GM21367 (cell line): Measurements from ENCODE around the gene TARS1.

Source experiments
- ATAC-seq: cut with Tn5 transposase; IDR thresholded peaks from one replicate; pipeline ENCODE4 v1.9.1; 2021; ENCODE audit not compliant: unreplicated experiment

TARS1 gene

GRCh38 chr5:33438996-33439395 is 1.8 kb upstream of the TARS1 start:
- ATAC-seq: no peak

DNA sequence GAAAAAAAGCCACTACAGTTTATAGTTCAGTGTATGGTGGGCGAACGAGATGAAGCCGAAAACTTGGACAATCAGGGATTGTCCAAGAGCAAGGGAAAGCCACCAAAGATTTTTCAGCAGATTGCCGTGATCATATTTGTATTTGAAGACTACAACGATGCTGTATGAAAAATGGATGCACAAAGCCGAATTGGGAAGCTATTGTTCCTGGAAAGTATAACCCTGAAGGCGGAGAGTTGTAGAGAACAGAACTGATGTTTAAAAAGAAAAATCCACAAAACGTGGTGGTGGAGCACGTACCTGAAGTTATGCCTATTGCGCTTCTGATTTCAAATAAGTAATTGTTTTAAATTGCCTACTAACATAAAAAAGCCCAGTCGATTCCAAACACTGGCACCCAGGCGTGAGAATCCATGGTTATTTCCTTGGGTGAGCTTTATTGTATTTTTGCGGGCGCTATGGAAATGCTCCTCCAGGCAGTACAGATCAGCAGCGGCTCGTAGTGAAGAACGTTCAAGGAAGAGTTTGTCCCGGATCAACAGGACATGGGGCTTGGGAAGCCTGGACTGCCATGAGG is 772 bp upstream of the TARS1 start:
- peak; percentile 3 for ATAC-seq

GRCh38 chr5:33441241-33442177 is 744 bp downstream of the TARS1 start:
- no peak for ATAC-seq

DNA sequence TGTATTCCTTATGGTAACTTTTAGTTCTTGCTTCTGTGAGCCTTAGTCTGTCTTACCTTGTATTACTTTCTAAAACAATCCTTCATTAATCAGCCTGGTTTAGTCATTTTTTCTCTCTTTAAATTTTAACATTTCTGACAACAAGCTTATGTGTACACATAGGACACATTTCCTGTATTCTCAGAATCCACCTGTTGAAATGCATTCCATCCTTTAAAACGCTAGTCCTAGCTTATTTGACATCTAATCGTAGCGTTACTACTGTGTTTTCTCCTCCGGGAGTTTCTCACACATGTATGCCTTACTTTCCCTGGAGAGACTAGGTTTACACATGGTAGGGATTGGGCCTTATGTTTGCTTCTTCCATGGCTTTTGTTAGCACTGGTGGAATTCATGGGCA is 3.8 kb downstream of the TARS1 start:
- ATAC-seq: no peak

DNA sequence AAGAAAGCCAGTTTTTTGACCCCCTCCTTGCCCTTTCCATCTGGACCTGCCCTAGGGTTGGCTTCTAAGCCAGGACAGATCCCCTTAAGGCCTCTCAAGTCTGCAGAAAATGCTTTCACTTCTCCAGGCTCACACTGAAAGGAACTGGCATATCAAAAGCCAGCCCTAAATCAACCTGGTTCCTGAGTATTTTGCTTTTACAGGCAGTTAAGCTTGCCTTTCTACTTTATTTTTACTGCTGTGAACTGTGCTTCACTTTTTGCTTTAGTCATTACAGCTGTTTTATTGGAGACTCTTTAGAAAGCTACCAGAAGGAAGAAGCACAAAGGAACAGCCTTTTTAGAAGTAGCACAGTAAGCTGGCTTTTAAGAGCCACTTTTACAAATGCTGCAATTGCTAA is 5.0 kb downstream of the TARS1 start:
- no peak for ATAC-seq

DNA sequence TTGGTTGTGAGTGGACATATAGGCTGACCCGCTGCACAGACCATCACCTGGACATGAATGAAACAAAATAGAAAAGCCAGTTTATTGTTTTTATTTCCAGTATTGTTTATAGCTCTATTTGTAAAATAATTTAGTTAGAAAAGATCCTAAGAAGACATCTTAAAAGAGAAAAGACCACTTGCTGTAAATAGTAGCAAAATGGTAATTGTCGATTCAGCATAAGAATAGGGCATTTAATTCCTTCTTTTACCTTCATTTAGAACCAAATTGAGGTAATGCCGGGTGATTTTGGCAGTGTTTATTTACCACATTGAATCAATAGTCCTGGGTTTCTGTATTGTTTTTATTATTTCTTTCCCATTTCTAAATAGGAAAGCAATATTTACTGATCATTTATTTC is 7.4 kb downstream of the TARS1 start:
- no peak for ATAC-seq

DNA sequence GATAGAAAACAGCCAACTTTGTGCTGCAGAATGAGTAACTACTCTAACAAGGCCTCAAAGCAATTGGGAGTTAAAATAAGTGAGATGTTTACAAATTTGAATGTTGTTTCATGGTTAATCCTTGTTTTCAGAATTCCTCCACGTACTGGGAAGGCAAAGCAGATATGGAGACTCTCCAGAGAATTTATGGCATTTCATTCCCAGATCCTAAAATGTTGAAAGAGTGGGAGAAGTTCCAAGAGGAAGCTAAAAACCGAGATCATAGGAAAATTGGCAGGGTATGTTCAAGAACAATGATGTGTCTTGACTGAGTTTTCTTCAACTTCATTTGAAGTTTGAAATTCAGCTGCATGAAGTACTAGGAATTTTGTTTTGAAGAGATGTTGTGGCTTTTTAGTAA is 16.4 kb downstream of the TARS1 start:
- no peak for ATAC-seq

GRCh38 chr5:33457817-33458216 is 17.1 kb downstream of the TARS1 start:
- ATAC-seq: no peak

DNA sequence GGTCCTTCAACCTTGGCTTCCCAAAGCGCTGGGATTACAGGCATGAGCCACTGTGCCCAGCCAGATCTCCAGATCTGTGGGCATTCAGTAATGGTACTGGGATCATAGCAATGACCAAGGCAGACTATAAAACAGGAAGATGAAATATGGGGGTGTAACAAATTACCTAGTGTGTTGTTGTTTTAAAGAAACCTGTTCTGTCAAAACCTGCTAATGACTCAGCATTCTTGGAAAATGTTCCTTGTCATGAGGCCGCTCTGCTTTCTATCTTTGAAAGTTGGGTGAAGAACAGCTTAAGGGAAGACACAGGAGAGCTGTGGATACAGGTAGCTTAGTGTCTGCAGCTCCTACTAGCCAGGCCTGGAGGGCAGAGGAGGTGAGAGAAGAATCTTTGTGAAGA is 19.4 kb downstream of the TARS1 start:
- ATAC-seq: no peak

DNA sequence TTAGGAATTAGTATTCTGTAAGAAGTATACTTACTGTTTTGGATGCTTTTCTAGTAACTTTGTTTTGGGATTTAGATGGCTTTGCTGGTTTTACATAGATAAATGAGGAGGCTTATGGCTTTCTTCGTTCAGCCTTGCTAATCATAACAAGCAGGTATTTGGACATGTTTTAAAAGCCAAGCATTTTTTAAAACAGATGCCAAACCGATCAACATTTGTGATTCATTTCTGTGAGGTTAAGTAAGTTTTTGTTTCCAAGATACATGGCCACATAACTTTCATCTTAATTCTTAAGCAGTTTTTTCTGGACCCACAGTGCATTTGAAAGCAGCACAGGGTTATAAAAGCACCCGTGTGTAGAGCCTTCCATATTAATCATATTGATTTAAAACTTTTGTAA is 21.7 kb downstream of the TARS1 start:
- ATAC-seq: no peak

DNA sequence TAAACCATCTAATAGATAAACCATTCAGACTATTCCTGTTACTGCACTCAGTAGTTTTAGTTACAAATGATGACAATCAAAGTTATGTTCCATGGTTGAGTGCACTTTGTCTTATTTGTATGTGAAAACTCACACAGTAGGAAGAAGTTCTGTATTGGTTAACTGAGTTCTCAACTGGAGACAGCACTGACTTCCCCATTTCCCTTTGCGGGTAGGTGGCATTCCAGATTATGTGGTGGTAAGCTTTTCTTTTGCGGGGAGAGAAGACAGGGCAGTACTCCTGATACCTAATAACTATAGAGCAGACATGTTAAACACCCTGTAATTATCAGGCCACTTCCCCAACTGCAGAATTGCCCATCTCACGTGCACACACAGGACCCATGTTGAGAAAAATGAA is 24.4 kb downstream of the TARS1 start:
- no peak for ATAC-seq

DNA sequence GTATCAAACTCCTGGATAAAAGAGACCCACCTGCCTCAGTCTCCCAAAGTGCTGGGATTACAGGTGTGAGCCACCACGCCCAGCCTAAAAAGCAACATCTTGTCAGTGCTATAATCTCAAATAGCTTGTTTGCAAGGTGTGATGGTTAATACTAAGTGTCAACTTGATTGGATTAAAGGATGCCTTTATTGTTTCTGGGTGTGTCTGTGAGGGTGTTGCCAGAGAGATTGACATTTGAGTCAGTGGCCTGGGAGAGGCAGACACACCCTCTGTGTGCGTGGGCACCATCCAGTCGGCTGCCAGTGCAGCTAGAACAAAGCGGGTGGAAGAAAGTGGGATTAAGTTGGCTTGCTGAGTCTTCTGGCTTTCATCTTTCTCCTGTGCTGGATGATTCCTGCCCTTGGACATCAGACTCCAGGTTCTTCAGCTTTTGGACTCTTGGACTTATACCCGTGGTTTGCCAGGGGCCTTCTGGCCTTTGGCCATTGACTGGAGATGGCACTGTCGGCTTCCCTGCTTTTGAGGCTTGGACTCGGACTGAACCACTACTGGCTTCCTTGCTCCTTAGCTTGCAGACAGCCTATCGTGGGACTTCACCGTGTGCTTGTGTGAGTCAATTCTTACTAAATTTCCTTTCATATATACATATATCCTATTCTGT is 28.1 kb downstream of the TARS1 start:
- ATAC-seq: no peak

- ATAC-seq: no peak
These were observed 29.8 kb downstream of the TARS1 start for GRCh38 chr5:33470544-33470943.

DNA sequence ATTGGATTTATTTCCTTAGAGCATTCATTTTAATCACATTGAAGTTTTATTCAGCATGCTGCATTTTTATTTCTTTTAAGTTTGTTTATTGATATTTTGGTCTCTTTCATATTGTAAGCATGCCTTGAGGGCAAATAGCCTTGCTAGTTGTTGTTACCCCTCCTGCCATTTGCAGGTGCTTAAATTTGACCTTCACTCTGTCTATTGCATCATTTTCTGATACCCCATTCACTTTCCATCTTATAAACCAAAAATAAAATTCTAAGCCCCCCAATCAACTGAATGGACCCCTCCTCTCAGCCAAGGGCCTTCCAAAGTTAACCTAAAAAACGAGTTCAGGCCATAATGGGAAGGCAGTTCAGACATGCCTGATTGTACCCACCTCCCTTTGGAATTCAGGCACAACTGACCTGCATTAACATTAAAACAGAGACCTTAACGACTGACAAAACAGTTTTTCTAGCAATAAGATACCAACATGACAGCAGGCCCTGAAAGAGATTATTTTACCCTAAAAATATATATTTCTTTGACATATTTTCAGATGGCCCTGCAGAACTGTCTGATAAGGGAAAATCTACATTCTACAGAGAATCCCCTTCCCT is 32.1 kb downstream of the TARS1 start:
- ATAC-seq: no peak

GRCh38 chr5:33474004-33474403 is 33.2 kb downstream of the TARS1 start:
- no peak for ATAC-seq

GRCh38 chr5:33474931-33475499 is 34.2 kb downstream of the TARS1 start:
- ATAC-seq: no peak

- no peak for ATAC-seq
These were observed 34.9 kb downstream of the TARS1 start for GRCh38 chr5:33475706-33476105.

GRCh38 chr5:33476992-33477391 is 36.2 kb downstream of the TARS1 start:
- no peak for ATAC-seq

GRCh38 chr5:33477816-33478215 is 37.1 kb downstream of the TARS1 start:
- ATAC-seq: no peak

DNA sequence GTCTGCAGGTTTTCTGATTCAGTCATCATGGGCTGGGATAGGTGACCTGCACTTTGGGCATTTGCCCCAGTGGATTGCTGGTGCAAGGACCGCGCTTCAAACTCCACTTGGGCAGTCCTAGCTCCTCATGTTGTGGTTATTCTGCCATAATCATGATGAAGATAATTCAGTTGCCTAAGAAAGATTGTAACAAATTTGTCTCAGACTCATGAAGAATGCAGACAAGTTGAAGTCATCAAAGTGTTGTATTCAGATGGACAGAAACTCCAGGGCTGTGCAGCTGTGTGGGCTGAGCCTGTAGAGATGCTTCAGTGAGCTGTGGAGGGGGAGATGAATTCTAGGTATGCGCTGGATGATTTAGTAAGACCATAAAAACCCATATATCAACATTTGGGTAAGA is 38.5 kb downstream of the TARS1 start:
- no peak for ATAC-seq

GRCh38 chr5:33480876-33481275 is 40.1 kb downstream of the TARS1 start:
- no peak for ATAC-seq
